Body of pancreas (tissue), 4 donors: ENCODE data around the gene UBALD2. TPM values are rescaled to one million over a fixed set of nuclear protein-coding genes. Genes with fewer than 3 reads are reported as not detected.

Experiments
- ATAC-seq: fragments of 150-250 bp; one replicate; pipeline ENCODE4 v1.9.1; 2016
- DNase-seq, 4 donors: peaks; one replicate each; pipeline ENCODE4 v3.0.0-alpha.2; 2019
- H3K27ac ChIP-seq, 4 donors: fragments of 200-600 bp; sonication (generic); 1 replicate in 3 of 4; 2 replicates in 1 of 4; pipeline versions ENCODE4 v1.5.1 to v1.6.1; 2016 to 2019; ENCODE audit warnings: mild to moderate bottlenecking in 1 of 4, mixed read lengths in 1 of 4, moderate library complexity in 1 of 4
- H3K27me3 ChIP-seq, 2 donors: fragments of 200-600 bp; sonication (generic); one replicate each; pipeline ENCODE4 v1.6.0; 2016; ENCODE audit warnings: mild to moderate bottlenecking in 1 of 2
- H3K36me3 ChIP-seq, 2 donors: fragments of 200-600 bp; sonication (generic); replicated peaks in 1 of 2; 2 replicates each; pipeline ENCODE4 v1.5.1; 2016; ENCODE audit warnings: low read depth in 2 of 2; ENCODE audit not compliant: insufficient read depth in 1 of 2
- H3K4me1 ChIP-seq: fragments of 200-600 bp; sonication (generic); one replicate; pipeline ENCODE4 v1.6.0; 2016
- H3K4me3 ChIP-seq, 2 donors: fragments of 200-600 bp; sonication (generic); 1 replicate in 1 of 2; 2 replicates in 1 of 2; pipeline ENCODE4 v1.5.1; 2016 to 2019
- H3K9me3 ChIP-seq, 3 donors: fragments of 200-600 bp; sonication (generic); 1 replicate in 2 of 3; 2 replicates in 1 of 3; pipeline ENCODE4 v1.5.1; 2016
- CTCF ChIP-seq, 7 experiments: fragments of 450-650 bp in 4 of 7; fragments of 200-600 bp in 3 of 7; sonication (generic) in 3 of 7; IDR thresholded peaks; one replicate each; pipeline ENCODE4 v1.5.1; 2016 to 2019; ENCODE audit warnings: antibody characterized with exemption in 7 of 7
- POLR2A ChIP-seq, 3 donors: fragments of 450-650 bp; IDR thresholded peaks; one replicate each; pipeline ENCODE4 v1.6.1; 2016; ENCODE audit warnings: antibody characterized with exemption in 3 of 3, mild to moderate bottlenecking in 2 of 3
- WGBS, 2 donors: methylation state at CpG; one replicate each; pipeline ENCODE4 v1.1.5; 2017; 5-methylcytosine and 5-hydroxymethylcytosine counted together
- intact Hi-C: fragments of 100-400 bp; cut with DNase I; formaldehyde crosslinking; loops from one replicate; pipeline ENCODE4 v1.15.1; 2023
- total RNA-seq, 2 donors: library from RNA; depleted of rRNA; stranded (reverse); fragments of >200 nt; gene quantifications; one replicate each; pipeline ENCODE4 v1.1.0, GENCODE V29; 2016

The UBALD2 gene
- total RNA-seq, 2 donors from 2014 or later, result 4.2 to 7.3 TPM

- TF ChIP-seq POLR2A (IDR thresholded peaks at IDR 0.05) (no peak), CTCF (IDR thresholded peaks at IDR 0.05) (no peak)
- Histone ChIP-seq H3K36me3 (no peaks in the 10 kb centered on the region), H3K27ac (no peak overlapping the region), H3K4me3 (no peak overlapping the region), H3K4me1 (peaks cover 25% of the 10 kb centered on the region), H3K9me3 (no peaks in the 10 kb centered on the region), H3K27me3 (no peaks in the 10 kb centered on the region)
- no peak for ATAC-seq
- intact Hi-C loops, result loop anchor here (10.0 kb wide), 1 partner anchor 262 kb away; no protein-coding TSS in a partner anchor
- WGBS, 2 donors, result 87 to 90% methylated on average over 9 to 19 of the region's 19 CpGs
- DNase-seq, result no peak
Measured at GRCh38 chr17:76276461-76277299, 11.5 kb downstream of the UBALD2 start.

- no peak for ATAC-seq
- intact Hi-C loops, result loop anchor here (10.0 kb wide), 1 partner anchor 263 kb away; no protein-coding TSS in a partner anchor
- WGBS, 2 donors, result 91% methylated on average over 25 to 29 of the region's 31 CpGs
- TF ChIP-seq POLR2A (IDR thresholded peaks at IDR 0.05) (no peak), CTCF (IDR thresholded peaks at IDR 0.05) (no peak)
- DNase-seq, result no peak
- no peaks in the 10 kb centered on the region for H3K36me3 ChIP-seq
- peaks cover 16% of the 10 kb centered on the region for H3K4me1 ChIP-seq
- no peaks in the 10 kb centered on the region for H3K9me3 ChIP-seq
- no peak overlapping the region for H3K27ac ChIP-seq
- no peaks in the 10 kb centered on the region for H3K27me3 ChIP-seq
- no peak overlapping the region for H3K4me3 ChIP-seq
Measured at GRCh38 chr17:76277300-76278267, 12.4 kb downstream of the UBALD2 start.

GRCh38 chr17:76278268-76278908, 13.2 kb downstream of the UBALD2 start:
- no peak overlapping the region for H3K4me3 ChIP-seq
- intact Hi-C loops, result loop anchor here (10.0 kb wide), 1 partner anchor 264 kb away; no protein-coding TSS in a partner anchor
- WGBS, 2 donors, result 85 to 98% methylated on average over 10 to 17 of the region's 19 CpGs
- DNase-seq, result no peak
- H3K36me3 ChIP-seq, result no peaks in the 10 kb centered on the region
- peaks cover 14% of the 10 kb centered on the region for H3K4me1 ChIP-seq
- no peak for TF ChIP-seq CTCF (IDR thresholded peaks at IDR 0.05)
- no peak for TF ChIP-seq POLR2A (IDR thresholded peaks at IDR 0.05)
- ATAC-seq, result no peak
- H3K27me3 ChIP-seq, result no peaks in the 10 kb centered on the region
- no peaks in the 10 kb centered on the region for H3K9me3 ChIP-seq
- H3K27ac ChIP-seq, result peak overlapping the region in 1 of 4 donors; percentile 35

- H3K27ac ChIP-seq, result peak overlapping the region in 3 of 4 donors; percentile 34 to 46 (median 35)
- H3K9me3 ChIP-seq, result no peaks in the 10 kb centered on the region
- DNase-seq (peak; percentile 92 to 95 (median 94)), ATAC-seq (peak; percentile 93)
- no peaks in the 10 kb centered on the region for H3K36me3 ChIP-seq
- H3K27me3 ChIP-seq, result no peaks in the 10 kb centered on the region
- TF ChIP-seq POLR2A (IDR thresholded peaks at IDR 0.05) (peak in 1 of 3 donors; percentile 28), CTCF (IDR thresholded peaks at IDR 0.05) (peak; percentile 94 to 98 (median 97))
- 46 to 57% methylated on average over 20 to 28 of the region's 28 CpGs for WGBS, 2 donors
- intact Hi-C loops, result loop anchor here (10.0 kb wide), 1 partner anchor 264 kb away; no protein-coding TSS in a partner anchor
- H3K4me1 ChIP-seq, result peaks cover 14% of the 10 kb centered on the region
- H3K4me3 ChIP-seq, result no peak overlapping the region
Measured at GRCh38 chr17:76278952-76279741, 14.0 kb downstream of the UBALD2 start.
